Neural progenitor cell (in vitro differentiated cells): Measurements from ENCODE around the gene PAGE2. TPM values are rescaled to one million over a fixed set of nuclear protein-coding genes. Genes with fewer than 3 reads are reported as not detected.

Source experiments
- DNase-seq: peaks from one replicate; pipeline ENCODE4 v3.0.0-alpha.2; 2016; ENCODE audit warnings: low spot score
- H2AFZ ChIP-seq: fragments of 200-600 bp; sonication (generic); replicated peaks from 2 replicates; pipeline ENCODE4 v1.6.1; 2016; ENCODE audit warnings: antibody characterized with exemption
- H3F3A ChIP-seq: fragments of 200-600 bp; sonication (generic); 2 replicates; pipeline ENCODE4 v1.6.1; 2016; ENCODE audit warnings: antibody characterized with exemption, low read depth
- H3K27ac ChIP-seq: fragments of 200-600 bp; sonication (generic); 2 replicates; pipeline ENCODE4 v1.5.1; 2016; ENCODE audit warnings: mild to moderate bottlenecking
- H3K27me3 ChIP-seq: fragments of 200-600 bp; sonication (generic); 2 replicates; pipeline ENCODE4 v1.6.1; 2016; ENCODE audit warnings: mild to moderate bottlenecking, moderate library complexity
- H3K36me3 ChIP-seq: fragments of 200-600 bp; sonication (generic); 2 replicates; pipeline ENCODE4 v1.5.1; 2016
- H3K4me1 ChIP-seq: fragments of 200-600 bp; sonication (generic); 2 replicates; pipeline ENCODE4 v1.6.1; 2016; ENCODE audit warnings: mixed run types
- H3K4me2 ChIP-seq: fragments of 200-600 bp; sonication (generic); 2 replicates; pipeline ENCODE4 v1.6.1; 2016
- H3K4me3 ChIP-seq: fragments of 200-600 bp; sonication (generic); 2 replicates; pipeline ENCODE4 v1.5.1; 2016
- H3K79me2 ChIP-seq: fragments of 200-600 bp; sonication (generic); 2 replicates; pipeline ENCODE4 v1.6.1; 2016; ENCODE audit warnings: low read depth
- H3K9ac ChIP-seq: fragments of 200-600 bp; sonication (generic); 2 replicates; pipeline ENCODE4 v1.6.1; 2016
- H3K9me3 ChIP-seq: fragments of 200-600 bp; sonication (generic); 2 replicates; pipeline ENCODE4 v1.5.1; 2016; ENCODE audit warnings: low read depth
- H4K20me1 ChIP-seq: fragments of 200-600 bp; sonication (generic); 2 replicates; pipeline ENCODE4 v1.6.1; 2016; ENCODE audit warnings: low read depth
- H3K27ac Mint-ChIP-seq: 3 replicates; pipeline ENCODE4 v1.8.0; 2021; ENCODE audit warnings: mixed read lengths
- H3K27me3 Mint-ChIP-seq: 2 replicates; pipeline ENCODE4 v1.8.0; 2022; ENCODE audit warnings: low read depth, mild to moderate bottlenecking, inconsistent platforms, moderate library complexity, mixed read lengths; ENCODE audit not compliant: insufficient read depth
- H3K36me3 Mint-ChIP-seq: 3 replicates; pipeline ENCODE4 v1.8.0; 2021; ENCODE audit warnings: mixed read lengths
- H3K4me1 Mint-ChIP-seq: 3 replicates; pipeline ENCODE4 v1.8.0; 2021; ENCODE audit warnings: mixed read lengths
- H3K4me3 Mint-ChIP-seq: 3 replicates; pipeline ENCODE4 v1.8.0; 2021; ENCODE audit warnings: mild to moderate bottlenecking, moderate library complexity, mixed read lengths
- H3K9me3 Mint-ChIP-seq: 3 replicates; pipeline ENCODE4 v1.8.0; 2020; ENCODE audit warnings: mixed read lengths
- CTCF ChIP-seq: fragments of 200-600 bp; sonication (generic); IDR thresholded peaks from 2 replicates; pipeline ENCODE4 v1.5.1; 2017; ENCODE audit warnings: antibody characterized with exemption, mild to moderate bottlenecking
- EZH2 ChIP-seq: fragments of 200-600 bp; sonication (generic); IDR thresholded peaks from 2 replicates; pipeline ENCODE4 v1.6.1; 2017; ENCODE audit warnings: antibody characterized with exemption, mild to moderate bottlenecking, moderate library complexity
- EZH2phosphoT487 ChIP-seq: fragments of 200-600 bp; sonication (generic); IDR thresholded peaks from 2 replicates; pipeline ENCODE4 v1.6.1; 2017; ENCODE audit warnings: antibody characterized with exemption
- total RNA-seq: library from RNA; depleted of rRNA; stranded (reverse); fragments of >200 nt; gene quantifications from 2 replicates; pipeline ENCODE4 v1.2.3, GENCODE V29; 2015; ENCODE audit warnings: low replicate concordance

Gene PAGE2
- total RNA-seq, 1 donor from 2014 or later, result 0.69 TPM

- H3K9me3 Mint-ChIP-seq, result peaks cover 7% of the 10 kb centered on the region
- no peak for DNase-seq
- no peak for TF ChIP-seq EZH2phosphoT487
- TF ChIP-seq CTCF, result no peak
- no peak for TF ChIP-seq EZH2
These were observed 13.9 kb upstream of the PAGE2 start, which contains the start of gene PAGE2B for GRCh38 chrX:55074851-55075467. Gene PAGE2B (plus strand): TSS chrX:55075030. CDS start chrX:55076042, 1,012 bp downstream.

GRCh38 chrX:55098691-55099090 lies 9.9 kb downstream of the PAGE2 start:
- Histone ChIP-seq H4K20me1 (no peaks in the 10 kb centered on the region), H3F3A (no peaks in the 10 kb centered on the region), H3K36me3 (no peaks in the 10 kb centered on the region), H3K27ac (no peak overlapping the region), H3K4me3 (no peak overlapping the region), H3K9me3 (no peaks in the 10 kb centered on the region), H3K4me2 (no peak overlapping the region), H3K4me1 (no peaks in the 10 kb centered on the region), H3K9ac (no peak overlapping the region), H2AFZ (no peak overlapping the region), H3K27me3 (no peaks in the 10 kb centered on the region), H3K79me2 (no peaks in the 10 kb centered on the region)
- no peak overlapping the region for H3K27ac Mint-ChIP-seq
- H3K4me3 Mint-ChIP-seq, result no peak overlapping the region
- no peaks in the 10 kb centered on the region for H3K27me3 Mint-ChIP-seq
- H3K4me1 Mint-ChIP-seq, result no peaks in the 10 kb centered on the region
- TF ChIP-seq EZH2, result no peak
- TF ChIP-seq CTCF, result no peak
- TF ChIP-seq EZH2phosphoT487, result no peak
- DNase-seq, result no peak
- H3K9me3 Mint-ChIP-seq, result no peaks in the 10 kb centered on the region
- H3K36me3 Mint-ChIP-seq, result no peaks in the 10 kb centered on the region

More at GRCh38 chrX:55074851-55075467, 13.9 kb upstream of the PAGE2 start, which contains the start of gene PAGE2B:
- Histone ChIP-seq H3K9me3 (no peaks in the 10 kb centered on the region), H3K9ac (no peak within 1 kb of the TSS), H3K79me2 (no peaks in the 10 kb centered on the region), H2AFZ (no peak within 1 kb of the TSS), H3K4me2 (no peak within 1 kb of the TSS), H3F3A (no peaks in the 10 kb centered on the region), H3K27me3 (no peaks in the 10 kb centered on the region), H3K36me3 (no peaks in the 10 kb centered on the region), H3K4me3 (no peak within 1 kb of the TSS), H4K20me1 (no peaks in the 10 kb centered on the region), H3K27ac (no peak within 1 kb of the TSS), H3K4me1 (no peaks in the 10 kb centered on the region)
- Mint-ChIP-seq H3K27me3 (peaks cover 4% of the 10 kb centered on the region), H3K4me3 (no peak within 1 kb of the TSS), H3K4me1 (no peaks in the 10 kb centered on the region), H3K36me3 (no peaks in the 10 kb centered on the region), H3K27ac (no peak within 1 kb of the TSS)

- no peaks in the 10 kb centered on the region for H3K9me3 Mint-ChIP-seq
- Histone ChIP-seq H2AFZ (no peak overlapping the region), H3F3A (no peaks in the 10 kb centered on the region), H3K9ac (no peak overlapping the region), H3K36me3 (no peaks in the 10 kb centered on the region), H3K79me2 (no peaks in the 10 kb centered on the region), H3K4me1 (no peaks in the 10 kb centered on the region), H4K20me1 (no peaks in the 10 kb centered on the region), H3K9me3 (no peaks in the 10 kb centered on the region), H3K4me3 (no peak overlapping the region), H3K4me2 (no peak overlapping the region), H3K27ac (no peak overlapping the region), H3K27me3 (no peaks in the 10 kb centered on the region)
- no peak overlapping the region for H3K4me3 Mint-ChIP-seq
- H3K36me3 Mint-ChIP-seq, result no peaks in the 10 kb centered on the region
- DNase-seq, result no peak
- H3K27ac Mint-ChIP-seq, result no peak overlapping the region
- no peak for TF ChIP-seq EZH2phosphoT487
- no peak for TF ChIP-seq CTCF
- no peaks in the 10 kb centered on the region for H3K4me1 Mint-ChIP-seq
- H3K27me3 Mint-ChIP-seq, result no peaks in the 10 kb centered on the region
These were observed 10.3 kb downstream of the PAGE2 start for GRCh38 chrX:55099162-55099561.
